K562 (cell line): ENCODE results near the gene DENND10. TPM values are rescaled to one million over a fixed set of nuclear protein-coding genes. Genes with fewer than 3 reads are reported as not detected.

Source experiments
- CHD1 ChIP-seq: fragments of 200-600 bp; sonication (generic); IDR thresholded peaks from one replicate; pipeline ENCODE4 v1.6.1; 2012; ENCODE audit warnings: mild to moderate bottlenecking, moderate library complexity, low read length, inconsistent platforms
- ESRRB ChIP-seq: fragments of 250-450 bp; sonication (Bioruptor Pico); IDR thresholded peaks from 2 replicates; pipeline ENCODE4 v1.5.0; 2020; ENCODE audit warnings: mild to moderate bottlenecking, moderate library complexity, borderline replicate concordance
- FIP1L1 ChIP-seq: fragments of 200-400 bp; formaldehyde crosslinking; IDR thresholded peaks from 2 replicates; pipeline ENCODE4 v1.6.1; 2018; ENCODE audit warnings: mild to moderate bottlenecking, low read depth, low read length; ENCODE audit not compliant: poor library complexity, severe bottlenecking
- GABPB2 ChIP-seq: fragments of 250-450 bp; sonication (Bioruptor Pico); conservative IDR thresholded peaks from 2 replicates; pipeline ENCODE4 v1.5.1; 2021; ENCODE audit warnings: mild to moderate bottlenecking
- HIVEP1 ChIP-seq: fragments of 250-450 bp; sonication (Bioruptor Pico); IDR thresholded peaks from 2 replicates; pipeline ENCODE4 v1.4.0; 2020; ENCODE audit warnings: mild to moderate bottlenecking
- KAT8 ChIP-seq: fragments of 450-650 bp; IDR thresholded peaks from 2 replicates; pipeline ENCODE4 v1.6.1; 2016; ENCODE audit warnings: low read depth, mild to moderate bottlenecking
- MAZ ChIP-seq, 2 experiments: fragments of 450-650 bp in 1 of 2; sonication (generic) in 1 of 2; formaldehyde crosslinking; IDR thresholded peaks in 1 of 2; conservative IDR thresholded peaks in 1 of 2; 2 replicates each; pipeline versions ENCODE4 v1.4.0 to v1.5.0; 2020; ENCODE audit warnings: mild to moderate bottlenecking in 1 of 2, missing genetic modification reagents in 1 of 2
- MTA2 ChIP-seq: fragments of 450-650 bp; IDR thresholded peaks from 2 replicates; pipeline ENCODE4 v1.6.1; 2016; ENCODE audit warnings: low read depth
- NCOA4 ChIP-seq: fragments of 450-650 bp; IDR thresholded peaks from 2 replicates; pipeline ENCODE4 v1.6.1; 2018; ENCODE audit warnings: mild to moderate bottlenecking; ENCODE audit not compliant: partially characterized antibody
- NR2C1 ChIP-seq, 2 experiments: fragments of 450-650 bp; IDR thresholded peaks; 2 replicates each; pipeline ENCODE4 v1.6.1; 2017; ENCODE audit warnings: mild to moderate bottlenecking in 2 of 2, antibody characterized with exemption in 1 of 2, inconsistent platforms in 1 of 2, missing compliant biosample characterization in 1 of 2, missing genetic modification characterization in 1 of 2
- POLR2A ChIP-seq: fragments of 450-650 bp; conservative IDR thresholded peaks from 2 replicates; pipeline ENCODE4 v1.6.1; 2016
- POLR3A ChIP-seq: IDR thresholded peaks from 2 replicates; pipeline ENCODE4 v1.6.1; 2011; ENCODE audit warnings: borderline replicate concordance, mild to moderate bottlenecking, moderate library complexity; ENCODE audit not compliant: insufficient read length, insufficient read depth; ENCODE audit errors: extremely low read depth
- POU5F1 ChIP-seq: fragments of 150-350 bp; IDR thresholded peaks from 2 replicates; pipeline ENCODE4 v1.6.1; 2014; ENCODE audit warnings: borderline replicate concordance, low read length, low read depth, mild to moderate bottlenecking; ENCODE audit not compliant: partially characterized antibody
- TARDBP ChIP-seq: fragments of 450-650 bp; IDR thresholded peaks from 2 replicates; pipeline ENCODE4 v1.6.1; 2016
- TBL1XR1 ChIP-seq, 2 experiments: IDR thresholded peaks; 2 replicates each; pipeline ENCODE4 v1.6.1; 2012; ENCODE audit warnings: improper control_type of control experiment in 2 of 2, low read length in 2 of 2, mild to moderate bottlenecking in 1 of 2
- USF2 ChIP-seq: sonication (generic); formaldehyde crosslinking; IDR thresholded peaks from 2 replicates; pipeline ENCODE4 v1.5.0; 2020; ENCODE audit warnings: missing genetic modification reagents
- ZNF174 ChIP-seq: fragments of 250-450 bp; sonication (Bioruptor Pico); IDR thresholded peaks from 2 replicates; pipeline ENCODE4 v1.4.0; 2020; ENCODE audit warnings: mild to moderate bottlenecking
- ZNF699 ChIP-seq: fragments of 250-450 bp; sonication (Bioruptor Pico); IDR thresholded peaks from 2 replicates; pipeline ENCODE4 v1.8.0; 2021; ENCODE audit warnings: mild to moderate bottlenecking, moderate library complexity; ENCODE audit not compliant: insufficient replicate concordance
- polyA plus RNA-seq, 8 experiments: library from polyadenylated mRNA; depleted of rRNA in 4 of 8; stranded (reverse) in 5 of 8; unstranded in 3 of 8; fragments of >200 nt; fragmentation: Nextera tagmentation in 2 of 8; fragmentation: Illumina TruSeq in 1 of 8; extraction: Ambion mirVana in 2 of 8; extraction: Trizol in 1 of 8; gene quantifications; 2 replicates each; pipeline versions ENCODE4 v1.2.1 to v1.2.3, GENCODE V29; 2011 to 2014; ENCODE audit warnings: inconsistent platforms in 1 of 8, missing spikeins in 1 of 8
- total RNA-seq, 7 experiments: library from RNA; depleted of rRNA in 6 of 7; stranded (reverse); fragments of >200 nt in 6 of 7; fragmentation: Illumina TruSeq in 2 of 7; extraction: Trizol in 2 of 7; gene quantifications; 2 replicates each; pipeline versions ENCODE4 v1.2.1 to v1.2.3, GENCODE V29; 2011 to 2021; ENCODE audit warnings: low replicate concordance in 1 of 7
- TF ChIP-seq, protein P1 (sequence below): sonication (generic); formaldehyde crosslinking; IDR thresholded peaks from 2 replicates; pipeline ENCODE4 v1.8.0; 2023; ENCODE audit warnings: missing genetic modification reagents, mild to moderate bottlenecking, borderline replicate concordance
- TF ChIP-seq, protein P2 (sequence below): sonication (generic); formaldehyde crosslinking; IDR thresholded peaks from 2 replicates; pipeline ENCODE4 v1.8.0; 2022; ENCODE audit warnings: missing genetic modification reagents, mild to moderate bottlenecking, borderline replicate concordance

Gene DENND10
- total and polyA plus RNA-seq, 9 of the 15 experiments (the other 6 are each of a cell fraction or from before 2014, with no cell fraction given) = 9.4 to 20.0 (median 12.5) TPM

- TF ChIP-seq CHD1 (peak; percentile 12), MAZ (CRISPR knock-in tag; conservative IDR thresholded peaks at IDR 0.05 in 1 of 2, IDR thresholded peaks at IDR 0.05 in 1 of 2) (no peak; a peak in 1 of 4 replicates), ZNF699 (no peak), MTA2 (no peak), HIVEP1 (CRISPR knock-in tag) (no peak), POLR3A (no peak), GABPB2 (CRISPR knock-in tag) (no peak), TBL1XR1 (IDR thresholded peaks at IDR 0.05; ENCODE audit: low read length in 2 of 2) (no peak; a peak in 1 of 4 replicates), POLR2A (peak; percentile 92), POU5F1 (no peak), NR2C1 (IDR thresholded peaks at IDR 0.05) (no peak), NR2C1 (tag; IDR thresholded peaks at IDR 0.05) (no peak), NCOA4 (no peak), USF2 (CRISPR knock-in tag) (peak; percentile 91), TARDBP (no peak), ESRRB (CRISPR knock-in tag) (no peak), FIP1L1 (peak; percentile 31), KAT8 (no peak), ZNF174 (CRISPR knock-in tag) (no peak)
- TF ChIP-seq, protein P1, sequence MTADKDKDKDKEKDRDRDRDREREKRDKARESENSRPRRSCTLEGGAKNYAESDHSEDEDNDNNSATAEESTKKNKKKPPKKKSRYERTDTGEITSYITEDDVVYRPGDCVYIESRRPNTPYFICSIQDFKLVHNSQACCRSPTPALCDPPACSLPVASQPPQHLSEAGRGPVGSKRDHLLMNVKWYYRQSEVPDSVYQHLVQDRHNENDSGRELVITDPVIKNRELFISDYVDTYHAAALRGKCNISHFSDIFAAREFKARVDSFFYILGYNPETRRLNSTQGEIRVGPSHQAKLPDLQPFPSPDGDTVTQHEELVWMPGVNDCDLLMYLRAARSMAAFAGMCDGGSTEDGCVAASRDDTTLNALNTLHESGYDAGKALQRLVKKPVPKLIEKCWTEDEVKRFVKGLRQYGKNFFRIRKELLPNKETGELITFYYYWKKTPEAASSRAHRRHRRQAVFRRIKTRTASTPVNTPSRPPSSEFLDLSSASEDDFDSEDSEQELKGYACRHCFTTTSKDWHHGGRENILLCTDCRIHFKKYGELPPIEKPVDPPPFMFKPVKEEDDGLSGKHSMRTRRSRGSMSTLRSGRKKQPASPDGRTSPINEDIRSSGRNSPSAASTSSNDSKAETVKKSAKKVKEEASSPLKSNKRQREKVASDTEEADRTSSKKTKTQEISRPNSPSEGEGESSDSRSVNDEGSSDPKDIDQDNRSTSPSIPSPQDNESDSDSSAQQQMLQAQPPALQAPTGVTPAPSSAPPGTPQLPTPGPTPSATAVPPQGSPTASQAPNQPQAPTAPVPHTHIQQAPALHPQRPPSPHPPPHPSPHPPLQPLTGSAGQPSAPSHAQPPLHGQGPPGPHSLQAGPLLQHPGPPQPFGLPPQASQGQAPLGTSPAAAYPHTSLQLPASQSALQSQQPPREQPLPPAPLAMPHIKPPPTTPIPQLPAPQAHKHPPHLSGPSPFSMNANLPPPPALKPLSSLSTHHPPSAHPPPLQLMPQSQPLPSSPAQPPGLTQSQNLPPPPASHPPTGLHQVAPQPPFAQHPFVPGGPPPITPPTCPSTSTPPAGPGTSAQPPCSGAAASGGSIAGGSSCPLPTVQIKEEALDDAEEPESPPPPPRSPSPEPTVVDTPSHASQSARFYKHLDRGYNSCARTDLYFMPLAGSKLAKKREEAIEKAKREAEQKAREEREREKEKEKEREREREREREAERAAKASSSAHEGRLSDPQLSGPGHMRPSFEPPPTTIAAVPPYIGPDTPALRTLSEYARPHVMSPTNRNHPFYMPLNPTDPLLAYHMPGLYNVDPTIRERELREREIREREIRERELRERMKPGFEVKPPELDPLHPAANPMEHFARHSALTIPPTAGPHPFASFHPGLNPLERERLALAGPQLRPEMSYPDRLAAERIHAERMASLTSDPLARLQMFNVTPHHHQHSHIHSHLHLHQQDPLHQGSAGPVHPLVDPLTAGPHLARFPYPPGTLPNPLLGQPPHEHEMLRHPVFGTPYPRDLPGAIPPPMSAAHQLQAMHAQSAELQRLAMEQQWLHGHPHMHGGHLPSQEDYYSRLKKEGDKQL = no peak
- TF ChIP-seq, protein P2, sequence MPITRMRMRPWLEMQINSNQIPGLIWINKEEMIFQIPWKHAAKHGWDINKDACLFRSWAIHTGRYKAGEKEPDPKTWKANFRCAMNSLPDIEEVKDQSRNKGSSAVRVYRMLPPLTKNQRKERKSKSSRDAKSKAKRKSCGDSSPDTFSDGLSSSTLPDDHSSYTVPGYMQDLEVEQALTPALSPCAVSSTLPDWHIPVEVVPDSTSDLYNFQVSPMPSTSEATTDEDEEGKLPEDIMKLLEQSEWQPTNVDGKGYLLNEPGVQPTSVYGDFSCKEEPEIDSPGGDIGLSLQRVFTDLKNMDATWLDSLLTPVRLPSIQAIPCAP (CRISPR knock-in tag) = no peak
These were observed 23.2 kb upstream of the DENND10 start, which contains the start of gene EIF3A (continued) for GRCh38 chr10:119080521-119081259.
